GM10266 (cell line): ENCODE data around the gene CCKAR.

ENCODE experiments used
- DNase-seq: peaks from one replicate; pipeline ENCODE4 v3.0.0; 2012; ENCODE audit errors: extremely low spot score
- CTCF ChIP-seq: IDR thresholded peaks from 2 replicates; pipeline ENCODE4 v1.5.1; 2012; ENCODE audit warnings: mild to moderate bottlenecking, low read depth; ENCODE audit not compliant: control insufficient read depth, insufficient read depth; ENCODE audit errors: missing control alignments

Gene CCKAR

GRCh38 chr4:26478330-26478729 lies 12.0 kb downstream of the CCKAR start:
- no peak for TF ChIP-seq CTCF

GRCh38 chr4:26476545-26476944 lies 13.7 kb downstream of the CCKAR start:
- no peak for DNase-seq
- no peak for TF ChIP-seq CTCF

More at GRCh38 chr4:26478330-26478729, 12.0 kb downstream of the CCKAR start:
- DNase-seq = no peak

- TF ChIP-seq CTCF = no peak
- DNase-seq = no peak
These were observed 14.6 kb downstream of the CCKAR start for GRCh38 chr4:26475716-26476115.

GRCh38 chr4:26474551-26474950 lies 15.7 kb downstream of the CCKAR start:
- no peak for TF ChIP-seq CTCF
- DNase-seq = no peak

GRCh38 chr4:26473893-26474292 lies 16.4 kb downstream of the CCKAR start:
- no peak for TF ChIP-seq CTCF
- no peak for DNase-seq

- no peak for TF ChIP-seq CTCF
- DNase-seq = no peak
These were observed 18.4 kb downstream of the CCKAR start for GRCh38 chr4:26471890-26472289.

- no peak for DNase-seq
- no peak for TF ChIP-seq CTCF
These were observed 21.3 kb downstream of the CCKAR start for GRCh38 chr4:26468977-26469376.
